Loucy (cell line): ENCODE measurements around the gene IRS1.

Experiments used
- H2AFZ ChIP-seq: fragments of 200-600 bp; sonication (generic); 2 replicates; pipeline ENCODE4 v1.6.0; 2016; ENCODE audit warnings: antibody characterized with exemption, mild to moderate bottlenecking, low read length, moderate library complexity
- H3F3A ChIP-seq: fragments of 200-600 bp; 2 replicates; pipeline ENCODE4 v1.6.0; 2016; ENCODE audit warnings: antibody characterized with exemption, low read depth, mild to moderate bottlenecking
- H3K27me3 ChIP-seq: fragments of 200-600 bp; sonication (generic); 2 replicates; pipeline ENCODE4 v1.6.1; 2014; ENCODE audit warnings: low read length, mild to moderate bottlenecking; ENCODE audit not compliant: insufficient read depth, poor library complexity, severe bottlenecking
- H3K36me3 ChIP-seq: fragments of 200-600 bp; sonication (generic); 2 replicates; pipeline ENCODE4 v1.6.1; 2016; ENCODE audit warnings: low read length; ENCODE audit not compliant: insufficient read depth
- H3K4me1 ChIP-seq: fragments of 200-600 bp; sonication (generic); 2 replicates; pipeline ENCODE4 v1.5.1; 2014; ENCODE audit warnings: low read length, mild to moderate bottlenecking; ENCODE audit not compliant: insufficient read depth, poor library complexity, severe bottlenecking
- H3K4me2 ChIP-seq: fragments of 200-600 bp; sonication (generic); 2 replicates; pipeline ENCODE4 v1.6.0; 2014; ENCODE audit warnings: antibody characterized with exemption, low read length, low read depth, mild to moderate bottlenecking; ENCODE audit not compliant: poor library complexity, severe bottlenecking
- H3K4me3 ChIP-seq: fragments of 200-600 bp; sonication (generic); 2 replicates; pipeline ENCODE4 v1.5.1; 2014; ENCODE audit warnings: low read length, mild to moderate bottlenecking, mixed read lengths; ENCODE audit not compliant: poor library complexity, severe bottlenecking
- H3K79me2 ChIP-seq: fragments of 200-600 bp; sonication (generic); 2 replicates; pipeline ENCODE4 v1.6.1; 2014; ENCODE audit warnings: low read length; ENCODE audit not compliant: insufficient read depth
- H3K9ac ChIP-seq: fragments of 200-600 bp; sonication (generic); 2 replicates; pipeline ENCODE4 v1.6.0; 2014; ENCODE audit warnings: mild to moderate bottlenecking, low read depth, low read length, moderate library complexity; ENCODE audit not compliant: poor library complexity, severe bottlenecking
- H3K9me2 ChIP-seq: fragments of 200-600 bp; sonication (generic); replicated peaks from 2 replicates; pipeline ENCODE4 v1.6.1; 2016; ENCODE audit warnings: low read depth, low read length, mixed read lengths
- H3K9me3 ChIP-seq: fragments of 200-600 bp; sonication (generic); 2 replicates; pipeline ENCODE4 v1.6.1; 2014; ENCODE audit warnings: mild to moderate bottlenecking, antibody characterized with exemption, low read length, low read depth; ENCODE audit not compliant: insufficient read depth
- H4K20me1 ChIP-seq: fragments of 200-600 bp; sonication (generic); 2 replicates; pipeline ENCODE4 v1.6.0; 2014; ENCODE audit warnings: antibody characterized with exemption, low read length, mild to moderate bottlenecking; ENCODE audit not compliant: insufficient read depth, poor library complexity, severe bottlenecking
- CTCF ChIP-seq: fragments of 200-600 bp; sonication (generic); conservative IDR thresholded peaks from 2 replicates; pipeline ENCODE4 v1.5.1; 2014; ENCODE audit warnings: mild to moderate bottlenecking, antibody characterized with exemption, low read length
- EZH2phosphoT487 ChIP-seq: fragments of 200-600 bp; IDR thresholded peaks from 2 replicates; pipeline ENCODE4 v1.6.1; 2018; ENCODE audit warnings: antibody characterized with exemption, mild to moderate bottlenecking, moderate library complexity, borderline replicate concordance

The IRS1 gene

DNA sequence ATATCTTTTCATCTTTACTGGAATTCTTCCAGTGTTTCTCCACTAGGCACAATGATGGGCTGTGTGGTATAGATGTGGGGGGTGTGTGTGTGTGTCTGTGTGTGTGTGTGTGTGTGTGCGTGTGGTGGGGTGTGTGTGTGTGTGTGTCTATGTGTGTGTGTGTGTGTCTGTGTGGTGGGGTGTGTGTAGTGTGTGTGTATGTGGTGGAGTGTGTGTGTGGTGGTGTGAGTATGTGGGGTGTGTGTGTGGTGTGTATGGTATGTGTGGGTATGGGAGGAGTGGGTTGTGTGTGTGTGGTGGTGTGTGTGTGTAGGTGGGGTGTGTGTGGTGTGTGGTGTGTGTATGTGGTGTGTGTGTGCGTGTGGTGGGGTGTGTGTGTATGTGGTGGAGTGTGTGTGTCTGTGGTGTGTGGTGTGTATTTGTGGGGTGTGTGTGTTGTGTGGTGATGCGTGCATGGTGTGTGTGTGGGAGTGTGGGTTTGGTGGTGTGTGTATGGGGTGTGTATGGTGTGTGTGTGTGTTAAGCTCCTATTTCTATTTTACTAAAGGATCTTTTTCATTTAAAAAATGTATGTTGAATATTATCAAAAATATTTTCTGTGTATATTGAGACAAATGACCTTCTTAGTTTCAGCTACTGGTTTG is 84.2 kb downstream of the IRS1 start:
- Histone ChIP-seq H3K9me2 (no peaks in the 10 kb centered on the region), H2AFZ (no peak overlapping the region), H3K9me3 (no peaks in the 10 kb centered on the region), H3K4me2 (no peak overlapping the region), H3K4me1 (no peaks in the 10 kb centered on the region), H3K4me3 (no peak overlapping the region), H3K27me3 (peaks cover 6% of the 10 kb centered on the region), H3K36me3 (no peaks in the 10 kb centered on the region), H4K20me1 (no peaks in the 10 kb centered on the region), H3F3A (no peaks in the 10 kb centered on the region), H3K79me2 (no peaks in the 10 kb centered on the region), H3K9ac (no peak overlapping the region)
- TF ChIP-seq EZH2phosphoT487 (no peak), CTCF (no peak)

DNA sequence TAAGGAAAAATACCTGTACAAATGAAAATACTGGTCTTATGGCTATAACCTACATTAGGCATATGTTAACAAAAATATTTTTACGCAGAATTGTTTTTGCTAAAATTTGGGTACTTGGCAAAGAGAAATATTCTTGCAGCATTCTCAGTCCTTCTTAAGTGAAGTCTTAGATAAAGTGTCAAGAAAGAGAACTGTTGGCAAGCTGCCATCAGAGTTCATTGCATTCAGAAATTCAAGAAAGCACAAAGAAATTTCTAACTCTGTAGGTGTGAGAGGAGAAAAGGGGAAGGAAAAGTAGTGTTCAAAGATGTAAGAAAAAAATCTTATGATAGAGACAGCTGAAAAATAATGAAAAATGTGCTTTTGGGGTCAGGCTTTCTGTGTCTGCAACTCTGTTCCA is 86.7 kb downstream of the IRS1 start:
- Histone ChIP-seq H3F3A (no peaks in the 10 kb centered on the region), H3K9ac (no peak overlapping the region), H4K20me1 (no peaks in the 10 kb centered on the region), H3K4me2 (no peak overlapping the region), H3K79me2 (no peaks in the 10 kb centered on the region), H2AFZ (no peak overlapping the region), H3K36me3 (no peaks in the 10 kb centered on the region), H3K27me3 (peaks cover 3% of the 10 kb centered on the region), H3K4me1 (no peaks in the 10 kb centered on the region), H3K9me3 (no peaks in the 10 kb centered on the region), H3K9me2 (no peaks in the 10 kb centered on the region; the same call in 1 of the 2 replicates), H3K4me3 (no peak overlapping the region)
- TF ChIP-seq EZH2phosphoT487 (no peak), CTCF (no peak)

- H3K79me2 ChIP-seq, result no peaks in the 10 kb centered on the region
- no peaks in the 10 kb centered on the region for H3F3A ChIP-seq
- H3K36me3 ChIP-seq, result no peaks in the 10 kb centered on the region
- H3K9me2 ChIP-seq, result no peaks in the 10 kb centered on the region; the same call in 1 of the 2 replicates
- H3K9ac ChIP-seq, result no peak overlapping the region
- H3K27me3 ChIP-seq, result peaks cover 3% of the 10 kb centered on the region
- H4K20me1 ChIP-seq, result no peaks in the 10 kb centered on the region
- no peak overlapping the region for H3K4me2 ChIP-seq
- H3K9me3 ChIP-seq, result no peaks in the 10 kb centered on the region
- no peak overlapping the region for H3K4me3 ChIP-seq
- TF ChIP-seq EZH2phosphoT487 (no peak), CTCF (no peak)
- no peaks in the 10 kb centered on the region for H3K4me1 ChIP-seq
- H2AFZ ChIP-seq, result no peak overlapping the region
These were observed 87.9 kb downstream of the IRS1 start for GRCh38 chr2:226711606-226712296.
